ENCODE measurements around the gene CHI3L1.

CHI3L1 gene

DNA sequence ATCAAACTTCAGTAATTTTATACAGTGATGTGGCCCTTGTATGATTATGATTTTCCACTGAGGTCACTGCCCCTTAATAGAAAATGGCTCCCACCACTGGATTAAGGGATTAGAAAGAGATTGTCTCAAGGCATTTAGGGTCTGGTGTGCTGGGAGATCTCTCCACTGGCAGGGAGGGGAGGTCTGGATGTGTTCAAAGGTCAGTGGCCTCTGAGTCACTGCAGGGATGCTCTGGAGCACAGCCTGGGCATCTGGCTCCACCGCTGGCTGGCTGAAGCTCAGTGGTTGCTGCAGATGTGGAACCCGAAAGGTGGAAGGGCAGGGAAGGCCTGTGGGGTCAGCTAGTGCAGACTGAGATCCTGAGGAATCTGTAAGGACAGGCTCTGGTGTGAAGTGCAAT, 18.3 kb upstream of the CHI3L1 start:
- DNase-seq, result no peak

DNA sequence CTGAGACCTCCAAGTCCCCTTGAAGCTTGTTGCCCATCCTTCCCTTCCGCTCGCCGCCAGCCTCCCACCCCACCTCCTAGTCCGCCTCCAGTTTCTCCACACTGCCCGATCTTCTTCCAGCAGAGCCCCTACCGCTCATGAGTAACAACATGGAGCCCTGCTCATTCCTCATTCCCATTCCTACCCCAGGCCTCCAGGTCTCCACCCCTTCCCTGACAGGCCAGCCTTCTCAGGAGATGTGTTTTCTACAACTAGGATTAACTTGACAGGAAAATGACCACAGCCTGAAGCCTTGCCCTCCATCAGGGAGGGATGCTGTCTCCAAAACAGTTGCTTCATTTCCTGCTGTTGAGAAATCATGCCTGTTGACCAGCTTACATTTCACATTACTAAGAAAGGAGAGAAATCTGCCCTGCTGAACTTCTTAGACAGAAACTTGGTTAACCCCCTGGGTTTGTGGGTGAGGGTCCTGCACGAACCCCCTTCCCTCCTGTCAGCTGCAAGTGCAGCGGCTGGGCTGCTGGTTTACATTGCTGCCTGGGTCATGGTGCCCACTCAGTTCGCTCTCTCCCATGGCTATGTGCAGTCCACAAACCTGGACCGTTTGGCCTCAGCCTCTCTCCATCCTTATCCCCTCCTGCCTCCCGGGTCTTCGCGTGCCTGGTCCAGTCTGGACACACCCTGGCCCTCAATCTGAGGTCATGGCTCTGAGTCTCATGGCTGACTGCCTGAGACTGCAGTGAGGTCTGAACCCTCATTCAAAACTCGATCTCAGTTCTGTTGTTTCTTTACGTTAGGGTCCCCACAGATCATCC, 16.1 kb upstream of the CHI3L1 start:
- DNase-seq, result no peak

DNA sequence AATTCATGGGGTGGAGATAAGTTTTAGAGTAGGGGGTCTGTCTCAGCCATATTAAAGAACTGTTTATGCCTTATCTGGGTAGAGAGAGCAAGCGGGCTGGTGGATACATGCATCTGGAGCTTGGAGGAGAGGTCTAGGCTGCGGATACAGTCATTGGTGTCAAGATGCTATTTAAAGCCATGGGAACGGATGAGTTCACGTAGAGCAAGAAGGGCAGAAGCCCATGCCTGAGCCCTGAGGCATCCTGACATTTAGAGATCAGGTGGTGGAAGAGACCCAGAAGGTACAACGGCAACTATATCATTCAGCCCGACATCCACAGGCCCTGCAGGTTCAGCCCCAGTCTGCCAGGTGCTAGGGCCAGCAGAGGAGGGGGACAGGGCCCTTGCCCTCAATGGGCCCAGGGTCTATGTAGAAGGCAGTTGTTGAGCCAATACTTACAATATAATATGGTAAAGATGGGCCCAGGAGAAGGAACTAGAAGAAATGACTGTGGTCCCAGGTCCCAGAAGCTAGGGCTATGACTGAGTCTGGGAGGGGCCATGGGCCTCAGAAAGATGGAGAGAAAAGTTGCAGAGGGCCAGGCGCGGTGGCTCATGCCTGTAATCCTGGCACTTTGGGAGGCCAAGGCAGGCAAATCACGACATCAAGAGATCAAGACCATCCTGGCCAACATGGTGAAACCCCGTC, 15.2 kb upstream of the CHI3L1 start:
- DNase-seq, result no peak

DNA sequence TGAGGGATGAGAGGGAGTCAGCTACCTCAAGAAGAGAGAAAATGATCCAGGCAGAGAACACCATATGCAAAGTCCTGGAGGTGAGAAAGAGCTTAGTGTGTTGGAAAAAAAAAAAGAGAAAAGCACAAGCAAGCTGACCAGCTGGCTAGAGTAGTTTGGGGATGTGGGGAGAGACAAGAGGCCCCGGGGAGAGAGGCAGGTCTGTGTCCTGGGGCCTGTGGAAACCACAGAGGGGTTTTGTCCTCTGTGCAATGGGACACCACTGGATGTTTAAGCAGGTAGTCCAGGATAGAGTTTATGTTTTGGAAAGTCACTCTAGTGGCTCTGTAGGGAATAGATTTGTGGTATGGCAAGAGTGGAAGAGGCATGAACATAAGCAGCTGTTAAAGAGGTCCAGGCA, 14.4 kb upstream of the CHI3L1 start:
- DNase-seq, result no peak

DNA sequence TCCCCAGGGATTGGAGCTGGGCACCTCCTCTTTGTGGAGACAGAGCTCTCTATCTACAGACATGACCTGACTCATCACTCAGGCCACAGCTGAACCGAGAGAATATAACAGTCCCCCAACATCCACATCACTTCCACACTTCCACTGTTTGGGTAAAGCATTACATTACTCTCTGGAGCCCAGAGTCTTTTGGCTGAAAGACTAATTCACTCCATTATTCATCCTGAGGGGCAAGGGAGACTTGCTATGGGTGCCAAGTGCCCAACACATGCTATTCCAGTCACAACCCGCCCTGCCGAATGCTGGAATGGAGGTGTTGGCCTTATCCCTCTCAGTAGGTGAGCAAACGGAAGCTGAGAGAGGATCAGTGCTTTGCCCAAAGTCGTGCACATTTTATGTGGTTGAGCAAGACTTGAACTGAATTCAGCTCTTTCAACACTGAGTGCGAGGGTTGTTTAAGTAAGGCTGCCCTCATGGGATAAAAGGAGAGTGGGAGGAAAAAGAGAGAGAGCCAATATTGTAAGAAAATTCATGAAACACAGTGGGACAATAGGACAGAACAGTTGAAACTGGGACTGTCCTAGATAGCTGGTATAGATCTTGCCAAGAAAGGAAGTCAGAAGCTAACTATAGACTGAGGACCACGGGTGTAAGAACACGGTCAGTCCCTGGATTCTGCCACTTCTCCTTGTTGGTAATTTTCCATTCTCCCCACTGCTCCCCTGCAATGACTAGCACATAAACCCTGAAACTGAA, 13.5 kb upstream of the CHI3L1 start:
- no peak for DNase-seq

DNA sequence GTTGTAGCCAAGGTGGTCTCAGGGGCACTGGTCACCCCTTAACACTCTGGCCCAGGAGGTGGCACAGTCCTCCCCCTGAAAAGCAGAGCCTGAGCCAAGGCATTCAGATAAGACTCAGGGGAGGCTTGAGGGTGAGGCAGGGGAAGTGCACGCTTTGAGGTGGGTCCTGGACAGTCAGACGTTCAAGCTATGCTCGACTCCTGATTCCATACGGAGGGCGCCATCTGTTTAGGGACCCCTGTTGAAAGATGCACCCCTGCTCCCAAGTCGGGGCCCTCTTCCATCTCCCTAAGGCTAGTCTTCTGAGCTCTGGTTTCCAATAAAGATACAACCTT, 12.9 kb upstream of the CHI3L1 start:
- no peak for DNase-seq

DNA sequence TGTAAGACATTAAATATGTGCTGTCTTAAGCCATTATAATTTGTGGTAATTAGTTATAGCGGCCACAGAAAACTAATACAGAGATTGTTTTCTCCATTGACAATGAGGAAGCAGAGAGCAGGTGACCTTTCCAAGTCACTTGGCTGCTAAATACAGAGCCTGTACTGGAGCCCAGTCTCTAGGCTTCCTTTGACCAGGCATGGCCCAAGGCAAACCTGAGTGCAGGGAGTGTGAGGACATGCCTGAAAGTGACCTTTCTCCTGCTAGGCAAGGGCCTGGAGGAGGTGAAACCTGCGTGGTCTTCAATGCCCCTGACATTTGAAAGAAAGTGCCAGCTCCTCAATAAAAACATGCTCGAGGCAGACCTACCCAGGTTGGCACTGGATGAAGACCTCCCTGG, 12.5 kb upstream of the CHI3L1 start:
- no peak for DNase-seq

DNA sequence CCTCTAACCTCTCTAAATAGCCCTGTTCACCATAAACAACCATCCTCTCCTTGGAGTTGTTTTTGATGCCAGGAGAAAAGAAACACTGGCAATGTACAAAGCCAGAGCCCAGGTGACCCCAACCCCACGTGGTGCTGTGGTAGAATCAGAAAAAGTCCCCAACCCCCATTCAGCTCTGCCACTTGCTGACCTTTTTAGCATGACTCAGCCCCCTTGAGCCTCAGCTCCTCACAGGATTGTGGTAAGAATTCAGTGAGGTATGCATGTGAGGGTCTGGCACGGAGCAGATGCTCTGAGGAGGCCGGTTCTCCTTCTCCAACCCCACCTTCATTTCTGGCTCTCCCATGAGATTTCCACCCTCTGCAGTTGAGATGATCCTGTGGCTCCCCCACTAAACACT, 11.1 kb upstream of the CHI3L1 start:
- DNase-seq, result no peak

DNA sequence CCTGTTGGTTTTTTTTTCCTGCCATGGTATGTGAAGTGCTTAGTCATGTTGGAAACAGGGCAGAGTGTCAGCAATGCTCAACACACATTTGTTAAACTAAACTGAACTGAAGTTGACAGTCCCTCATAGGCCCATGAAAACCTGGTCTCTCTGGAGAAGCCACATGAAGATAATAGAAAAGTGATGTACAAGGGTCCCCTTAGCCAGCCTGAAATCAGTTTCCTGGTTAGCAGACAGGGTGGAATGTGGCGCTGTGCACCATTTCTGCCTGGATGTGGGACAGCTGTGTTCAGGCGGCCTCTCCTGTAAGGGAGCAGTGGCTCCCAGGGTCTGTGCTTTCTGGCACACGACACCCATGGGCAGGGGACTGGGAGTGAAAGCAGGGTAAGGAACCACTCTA, 9.9 kb upstream of the CHI3L1 start:
- DNase-seq, result no peak

DNA sequence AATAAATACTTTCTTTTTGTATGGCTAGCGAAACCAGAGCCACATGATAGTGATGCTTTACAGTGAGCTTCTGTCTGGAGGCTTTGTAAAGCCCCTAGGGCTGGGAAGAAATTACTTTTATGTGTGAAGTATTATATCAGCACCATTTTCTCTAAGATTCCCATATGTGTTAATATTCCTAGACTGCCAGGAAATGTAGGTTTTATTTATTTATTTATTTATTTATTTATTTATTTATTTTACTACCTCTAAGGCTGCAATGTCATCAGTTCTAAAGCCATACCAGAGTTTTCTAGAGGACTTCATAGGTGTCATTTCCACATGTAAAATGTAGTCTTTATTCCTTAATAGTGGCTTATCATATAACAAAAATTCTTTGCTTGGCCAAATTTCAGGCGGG, 4.4 kb upstream of the CHI3L1 start:
- no peak for DNase-seq

DNA sequence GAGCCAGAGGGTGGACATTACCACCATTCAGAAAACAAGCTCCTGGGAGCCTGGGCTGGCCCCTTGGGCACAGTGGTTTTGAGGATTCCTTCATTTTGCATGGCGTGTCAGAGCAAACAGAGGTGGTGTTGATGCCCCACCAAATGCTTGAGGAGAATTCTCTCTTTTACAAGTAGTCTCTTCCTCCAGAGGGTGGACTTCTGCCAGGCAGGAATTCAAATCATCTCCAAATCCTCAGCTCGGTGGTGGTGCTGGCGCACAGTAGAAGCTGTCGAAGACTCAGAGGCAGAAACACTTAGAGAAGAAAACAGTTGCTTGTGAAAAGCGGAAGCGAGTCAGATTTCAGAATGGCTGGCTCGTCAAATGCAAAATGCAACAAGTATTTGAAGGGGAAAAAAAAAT, 3.4 kb upstream of the CHI3L1 start:
- no peak for DNase-seq

DNA sequence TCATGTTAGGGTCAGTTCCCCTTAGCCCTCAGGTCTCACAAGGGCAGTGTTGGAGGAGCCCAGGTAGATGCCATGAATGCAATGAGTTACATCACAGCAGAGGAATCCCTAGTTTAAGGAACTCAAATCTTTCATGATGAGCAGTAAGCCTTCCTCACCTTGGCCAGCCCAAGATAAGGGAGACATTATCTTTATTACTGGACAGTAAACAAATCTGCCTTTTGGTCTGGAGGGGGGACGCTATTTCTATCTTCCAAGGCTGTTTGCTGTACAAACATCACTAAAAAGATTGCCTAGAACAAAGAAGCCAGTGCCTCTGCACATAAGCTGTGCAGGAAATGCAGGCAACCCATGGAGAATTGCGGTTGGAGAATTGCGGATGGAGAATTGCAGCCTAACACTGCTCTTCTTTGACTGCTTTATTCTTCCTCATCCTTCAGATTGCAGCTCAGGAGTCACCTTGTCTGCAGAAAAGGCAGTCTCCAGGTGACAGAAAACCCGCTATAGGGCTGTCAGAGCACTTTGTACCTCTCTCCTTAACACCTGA, 2.3 kb upstream of the CHI3L1 start:
- no peak for DNase-seq

DNA sequence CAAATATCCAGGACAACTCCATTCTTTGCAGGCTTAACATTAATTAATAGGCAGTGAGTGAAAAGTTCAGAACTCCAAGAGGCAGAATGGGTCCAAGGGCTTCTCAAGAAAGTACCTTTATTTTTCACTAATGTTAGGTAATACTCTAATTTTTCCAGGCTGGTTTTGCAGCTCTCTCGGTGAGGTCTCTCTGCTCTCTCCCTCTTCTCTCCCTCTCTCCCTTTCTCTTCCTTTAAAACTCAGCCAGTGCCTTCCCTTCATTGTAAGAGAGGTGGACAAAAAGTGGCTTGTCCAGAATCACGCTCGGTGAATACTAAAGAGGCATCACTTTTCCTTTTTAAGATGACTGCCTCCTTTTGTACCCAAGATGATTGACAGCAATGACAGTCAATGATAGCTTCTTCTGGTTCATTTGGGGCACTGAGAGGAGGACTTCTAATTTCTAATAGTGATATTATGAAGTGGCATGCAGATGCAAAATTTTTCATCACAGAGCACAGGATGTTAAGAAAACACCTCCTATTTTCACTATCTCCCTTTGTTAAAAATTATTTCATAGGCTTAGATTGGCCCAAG, 1.3 kb upstream of the CHI3L1 start:
- DNase-seq, result no peak

DNA sequence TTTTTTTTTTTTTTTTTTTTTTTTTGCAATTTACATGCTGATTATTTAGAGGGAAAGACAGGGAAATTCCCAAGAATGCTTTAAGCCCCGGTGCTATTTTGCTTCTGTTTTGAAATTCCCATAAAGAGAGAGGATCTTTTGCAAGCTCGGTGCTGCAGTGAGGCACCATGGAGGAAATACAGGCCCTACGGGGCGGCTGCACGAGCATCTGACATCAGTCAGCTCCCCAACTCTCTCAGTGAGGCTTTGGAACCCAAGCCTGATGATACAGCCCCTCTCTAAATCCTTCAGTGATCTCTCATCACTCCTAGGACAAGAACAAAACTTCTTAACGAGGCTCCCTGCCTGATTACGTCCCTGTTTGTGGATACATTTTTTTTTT, 791 bp upstream of the CHI3L1 start:
- DNase-seq, result no peak

DNA sequence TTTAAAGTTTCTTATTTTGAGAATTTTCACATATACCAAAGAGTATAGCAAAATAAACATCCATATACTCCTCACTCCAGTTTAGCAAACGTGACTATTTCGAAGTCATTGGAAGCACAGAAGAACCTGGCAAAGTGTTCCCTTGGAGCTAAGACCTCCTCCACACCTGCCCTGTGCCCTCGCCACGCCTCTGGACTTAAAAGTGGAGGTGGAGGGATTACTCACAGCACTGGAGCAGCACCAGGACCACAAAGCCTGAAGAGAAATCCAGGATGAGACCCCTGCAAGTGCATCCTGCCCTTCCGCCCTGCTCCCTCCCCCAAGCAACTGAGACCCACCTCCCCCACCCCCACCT, 436 bp downstream of the CHI3L1 start:
- DNase-seq, result no peak

DNA sequence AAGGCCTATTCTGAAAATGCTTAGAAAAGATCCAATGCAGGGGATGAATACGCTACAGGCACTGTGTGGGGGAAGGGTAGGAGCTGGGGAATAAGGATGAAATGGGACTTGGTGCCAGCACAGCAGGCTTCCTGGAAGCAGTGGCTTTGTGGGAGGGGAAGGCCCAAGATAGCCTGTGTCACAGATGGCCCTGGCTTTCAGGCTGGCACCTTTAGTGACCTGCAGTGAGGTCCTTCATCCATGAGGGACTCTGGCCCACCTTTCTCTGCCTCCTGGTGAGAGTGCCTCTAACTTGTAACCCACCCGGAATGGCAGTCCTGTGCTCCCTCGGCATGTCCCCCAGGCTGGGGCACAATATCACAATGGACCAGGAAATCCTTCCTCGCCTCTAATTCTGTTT, 919 bp downstream of the CHI3L1 start:
- no peak for DNase-seq

DNA sequence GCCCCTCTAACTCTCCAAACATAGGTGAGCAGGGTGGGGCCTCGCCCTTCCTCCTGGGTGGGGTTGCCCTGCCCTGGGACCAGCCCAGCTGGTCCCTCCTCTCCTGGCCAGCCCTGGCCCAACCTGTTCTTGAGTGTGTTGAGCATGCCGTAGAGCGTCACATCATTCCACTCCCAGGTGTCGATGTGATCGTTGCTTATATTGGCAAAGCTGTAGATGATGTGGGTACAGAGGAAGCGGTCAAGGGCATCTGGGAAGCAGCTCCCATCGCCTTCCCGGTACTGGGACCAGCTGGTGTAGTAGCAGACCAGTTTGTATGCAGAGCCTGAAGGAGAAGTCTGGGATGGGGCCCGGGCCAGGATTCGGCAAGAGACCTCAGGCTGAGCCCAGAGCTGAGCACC, 1.4 kb downstream of the CHI3L1 start:
- DNase-seq, result no peak

DNA sequence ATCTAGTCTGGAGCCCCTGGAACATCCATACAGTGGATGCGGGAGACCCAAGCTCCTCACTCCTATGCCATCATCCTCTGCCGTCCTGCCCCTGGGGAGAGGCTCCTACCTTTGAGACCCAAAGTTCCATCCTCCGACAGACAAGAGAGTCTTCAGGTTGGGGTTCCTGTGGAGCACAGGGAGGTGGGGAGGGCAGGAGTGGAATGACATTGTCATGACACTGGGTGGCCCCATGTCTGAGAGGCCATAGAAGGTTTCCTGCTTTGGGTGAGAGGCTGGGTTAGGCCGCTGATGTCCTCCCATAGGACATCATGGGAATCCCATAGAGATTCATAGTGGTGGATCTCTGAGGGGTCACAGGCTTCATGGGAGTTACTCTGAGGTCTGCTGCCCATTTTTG, 2.0 kb downstream of the CHI3L1 start:
- DNase-seq, result no peak

DNA sequence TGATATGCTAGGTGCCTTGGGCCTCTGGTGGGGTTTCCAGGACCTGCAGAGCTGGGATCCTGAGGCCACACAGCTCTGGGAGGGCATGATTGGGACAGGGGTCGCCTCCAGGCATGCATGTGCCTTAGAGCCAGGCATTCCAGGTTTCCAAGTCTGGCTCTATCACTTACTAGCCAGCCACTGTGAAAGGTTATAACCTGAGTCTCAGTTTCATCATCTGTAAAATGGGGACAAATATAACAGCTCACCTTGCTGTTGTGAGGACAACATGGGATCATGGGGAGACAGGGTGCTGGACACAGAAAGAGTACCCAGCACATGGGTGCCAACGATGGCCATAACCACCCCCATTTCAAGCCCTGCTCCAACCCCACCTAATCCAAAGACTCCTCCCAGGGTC, 2.7 kb downstream of the CHI3L1 start:
- DNase-seq, result no peak

DNA sequence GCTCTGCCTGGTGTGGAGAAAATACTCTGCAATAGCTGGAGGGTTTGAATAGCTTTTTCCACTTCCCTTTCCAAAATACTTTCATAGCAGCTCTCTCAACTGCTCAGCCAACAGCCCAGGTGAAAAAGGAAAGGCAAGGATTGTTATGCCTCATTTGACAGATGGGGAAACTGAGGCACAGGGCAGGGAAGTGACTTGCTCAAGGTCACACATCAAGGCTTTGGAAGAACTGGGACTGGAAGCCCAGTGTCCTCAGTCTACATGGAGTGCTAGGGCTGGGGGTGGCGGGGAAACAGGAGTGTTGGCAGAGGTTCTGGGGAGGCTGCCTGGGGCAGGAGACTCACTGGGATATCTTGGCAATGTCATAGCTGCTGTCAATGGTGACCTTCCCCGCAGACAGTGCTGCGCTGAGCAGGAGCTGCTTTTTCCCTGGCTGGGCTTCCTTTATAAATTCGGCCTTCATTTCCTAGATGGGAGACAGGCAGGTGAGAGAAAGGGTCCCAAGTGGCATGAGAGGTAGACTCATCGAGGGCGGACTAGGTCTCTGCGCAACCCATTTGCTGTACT, 4.0 kb downstream of the CHI3L1 start:
- no peak for DNase-seq

DNA sequence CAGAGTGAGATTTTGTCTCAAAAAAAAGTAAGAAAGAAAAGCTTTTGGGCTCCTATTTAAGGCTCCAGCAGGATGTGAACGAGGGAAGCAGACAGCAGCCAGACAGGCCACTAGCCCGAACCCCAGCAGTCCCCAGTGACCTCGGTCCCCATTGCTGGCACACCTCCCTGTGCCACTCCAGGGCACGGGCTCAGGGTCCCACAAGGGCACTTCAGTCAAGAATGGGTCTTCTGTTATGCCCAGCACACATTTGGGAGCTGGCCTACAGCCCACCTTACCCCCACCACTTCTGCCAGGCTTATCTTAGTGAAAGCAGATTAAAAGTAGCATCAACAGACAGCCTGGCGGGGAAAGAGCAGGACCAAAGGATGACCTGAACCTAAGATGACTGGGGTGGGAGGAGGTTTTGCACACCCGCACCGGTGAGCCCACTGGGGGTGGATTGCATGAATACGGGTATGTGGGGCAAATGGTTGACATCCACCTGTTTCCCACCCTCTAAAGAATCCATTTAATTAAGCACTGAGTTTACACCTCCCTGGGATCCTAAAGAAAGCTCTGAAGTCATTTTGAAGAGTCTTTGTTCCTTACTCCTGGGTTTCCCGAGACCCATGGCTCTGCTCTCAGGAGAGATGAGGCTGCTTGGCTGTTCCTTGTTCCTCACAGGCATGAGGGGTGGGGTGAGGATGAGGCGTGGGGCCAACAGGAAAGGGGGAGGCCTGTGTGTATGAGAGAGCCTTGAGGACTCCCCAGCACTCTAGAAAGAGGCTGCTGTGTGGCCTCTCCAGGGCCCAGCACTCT, 4.7 kb downstream of the CHI3L1 start:
- DNase-seq, result no peak

DNA sequence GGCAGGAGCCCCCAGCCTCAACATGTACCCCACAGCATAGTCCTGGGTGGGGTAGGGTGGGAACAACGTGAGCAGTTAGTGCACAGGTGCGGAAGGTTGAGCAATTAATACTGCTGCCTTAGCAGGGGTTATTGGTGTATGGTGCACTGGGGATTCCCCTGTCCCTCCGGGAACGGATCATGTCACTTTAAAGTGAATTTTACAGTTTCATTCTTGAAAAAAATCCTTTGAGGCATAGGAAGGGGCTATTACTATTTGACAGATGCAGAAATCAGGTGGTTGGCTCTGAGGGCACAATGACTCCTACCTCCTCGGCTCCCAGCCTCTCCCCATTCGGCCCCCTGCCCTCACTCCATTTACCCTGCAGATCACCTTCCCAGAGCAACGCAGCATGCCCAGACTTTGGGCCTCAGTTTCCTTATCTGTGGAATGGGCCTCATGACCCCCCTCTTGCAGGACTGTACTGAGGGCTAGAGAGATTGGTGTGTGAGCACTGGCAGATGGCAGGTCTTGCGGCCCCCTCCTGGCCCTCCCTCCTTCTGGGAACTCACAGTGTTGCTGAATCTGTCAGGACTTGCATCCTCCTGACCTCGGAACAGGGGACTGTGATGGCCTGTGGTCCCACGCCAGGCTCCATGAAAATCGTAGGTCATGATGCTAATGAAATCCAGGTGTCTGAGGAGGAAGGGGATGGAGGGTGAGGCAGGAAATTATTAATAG, 5.7 kb downstream of the CHI3L1 start:
- DNase-seq, result no peak

All from NCI-H1105 treated with DMSO at 0.1 percent for 48 hours (cell line).